K562 (cell line): ENCODE data around the gene RNF113B. TPM values are rescaled to one million over a fixed set of nuclear protein-coding genes. Genes with fewer than 3 reads are reported as not detected.

Source experiments
- ATAC-seq: fragments of 200-7000 bp; cut with Tn5 transposase; 3 replicates; pipeline ENCODE4 v1.9.1; 2020; ENCODE audit warnings: moderate library complexity
- BruUV-seq: library from RNA; stranded (reverse); fragments of 400-500 nt; replicated peaks from 2 replicates; lab custom pipeline; 2021; lab: Mats Ljungman, UMichigan
- CTCF ChIA-PET: fragments of 300-600 bp; formaldehyde crosslinking; extraction: SDS; loops from one replicate; lab custom pipeline; 2021; ENCODE audit warnings: low intra/inter-chr PET ratio; lab: Yijun Ruan, JAX
- POLR2A ChIA-PET: fragments of 300-600, 350-650 bp; sonication (Branson Sonifier 250); formaldehyde crosslinking; extraction: SDS; loops from one replicate; lab custom pipeline; 2021; ENCODE audit warnings: antibody characterized with exemption, inconsistent platforms; lab: Yijun Ruan, JAX
- DNase-seq, 4 experiments: peaks; one replicate each; pipeline versions ENCODE4 v3.0.0 to v3.0.0-alpha.2; 2011 to 2018; ENCODE audit warnings: low spot score in 3 of 4, mixed read lengths in 3 of 4; ENCODE audit errors: extremely low read depth in 1 of 4
- FAIRE-seq: peaks from 2 replicates; lab custom pipeline; 2011; peaks lifted over from hg19 to GRCh38; lab: Jason Lieb, UNC
- H2AFZ ChIP-seq: 2 replicates; pipeline ENCODE4 v1.6.0; 2011; ENCODE audit warnings: low read depth, low read length, control low read depth, inconsistent platforms
- H3K27ac ChIP-seq: fragments of 200-600 bp; 3 replicates; pipeline ENCODE4 v1.8.0; 2011; ENCODE audit warnings: low read depth, mild to moderate bottlenecking, control low read depth, inconsistent platforms, low read length, moderate library complexity, mixed read lengths; ENCODE audit errors: extremely low read depth
- H3K27me3 ChIP-seq, 2 experiments: fragments of 300-600 bp in 1 of 2; 2 replicates in 1 of 2; 3 replicates in 1 of 2; pipeline versions ENCODE4 v1.6.0 to v1.8.0; 2011; ENCODE audit warnings: inconsistent platforms in 2 of 2, low read length in 2 of 2, mild to moderate bottlenecking in 1 of 2, mixed read lengths in 1 of 2, moderate library complexity in 1 of 2; ENCODE audit not compliant: control insufficient read depth in 2 of 2, insufficient read depth in 2 of 2
- H3K36me3 ChIP-seq: fragments of 300-600 bp; 3 replicates; pipeline ENCODE4 v1.8.0; 2011; ENCODE audit warnings: mild to moderate bottlenecking, low read length, inconsistent platforms; ENCODE audit not compliant: control insufficient read depth, insufficient read depth
- H3K4me1 ChIP-seq, 2 experiments: fragments of 200-600 bp in 1 of 2; replicated peaks in 1 of 2; 2 replicates in 1 of 2; 3 replicates in 1 of 2; pipeline versions ENCODE4 v1.5.1 to v1.8.0; 2011; ENCODE audit warnings: inconsistent platforms in 2 of 2, low read length in 2 of 2, mild to moderate bottlenecking in 1 of 2, mixed read lengths in 1 of 2, moderate library complexity in 1 of 2; ENCODE audit not compliant: control insufficient read depth in 2 of 2, insufficient read depth in 2 of 2
- H3K4me2 ChIP-seq: 2 replicates; pipeline ENCODE4 v1.6.1; 2011; ENCODE audit warnings: low read length, control low read depth, inconsistent platforms, mixed read lengths; ENCODE audit not compliant: insufficient read depth
- H3K4me3 ChIP-seq: fragments of 200-600 bp; sonication (generic), shearing (Covaris generic); 2 replicates; pipeline ENCODE4 v1.5.1; 2016; ENCODE audit warnings: control low read depth, inconsistent platforms
- H3K79me2 ChIP-seq: fragments of 200-600 bp; 3 replicates; pipeline ENCODE4 v1.8.0; 2011; ENCODE audit warnings: low read length, inconsistent platforms; ENCODE audit not compliant: control insufficient read depth, insufficient read depth
- H3K9ac ChIP-seq, 2 experiments: 2 replicates each; pipeline versions ENCODE4 v1.6.0 to v1.6.1; 2011; ENCODE audit warnings: low read depth in 2 of 2, low read length in 2 of 2, control low read depth in 1 of 2, inconsistent platforms in 1 of 2, mild to moderate bottlenecking in 1 of 2, mixed read lengths in 1 of 2; ENCODE audit not compliant: insufficient read depth in 1 of 2
- H3K9me1 ChIP-seq: one replicate; pipeline ENCODE4 v1.6.0; 2011; ENCODE audit warnings: inconsistent platforms, mild to moderate bottlenecking, low read length, moderate library complexity; ENCODE audit not compliant: control insufficient read depth, insufficient read depth
- H3K9me3 ChIP-seq: replicated peaks from 2 replicates; pipeline ENCODE4 v1.5.1; 2011; ENCODE audit warnings: low read depth, low read length, inconsistent platforms; ENCODE audit not compliant: control insufficient read depth, insufficient read depth
- H4K20me1 ChIP-seq: replicated peaks from 2 replicates; pipeline ENCODE4 v1.6.1; 2011; ENCODE audit warnings: low read length, inconsistent platforms, mixed read lengths; ENCODE audit not compliant: control insufficient read depth, insufficient read depth
- CREB1 ChIP-seq, 2 experiments: sonication (generic) in 1 of 2; formaldehyde crosslinking in 1 of 2; IDR thresholded peaks; 2 replicates each; pipeline versions ENCODE4 v1.6.1 to v1.8.0; 2012 to 2022; ENCODE audit warnings: inconsistent platforms in 1 of 2, mild to moderate bottlenecking in 1 of 2, missing genetic modification reagents in 1 of 2, moderate library complexity in 1 of 2
- ELF2 ChIP-seq: fragments of 250-450 bp; sonication (Bioruptor Pico); IDR thresholded peaks from 2 replicates; pipeline ENCODE4 v1.5.0; 2021; ENCODE audit warnings: mild to moderate bottlenecking
- GABPB1 ChIP-seq: sonication (generic); formaldehyde crosslinking; IDR thresholded peaks from 2 replicates; pipeline ENCODE4 v1.8.0; 2022; ENCODE audit warnings: mild to moderate bottlenecking, missing genetic modification reagents
- KDM4B ChIP-seq, 2 experiments: fragments of 450-650 bp in 1 of 2; sonication (generic) in 1 of 2; IDR thresholded peaks; 2 replicates each; pipeline ENCODE4 v1.6.1; 2016 to 2017; ENCODE audit warnings: borderline replicate concordance in 2 of 2, antibody characterized with exemption in 1 of 2, low read depth in 1 of 2, mild to moderate bottlenecking in 1 of 2
- OTX1 ChIP-seq: fragments of 450-650 bp; formaldehyde crosslinking; IDR thresholded peaks from 2 replicates; pipeline ENCODE4 v1.4.0; 2022; ENCODE audit warnings: mild to moderate bottlenecking
- STAG1 ChIP-seq: sonication (generic); formaldehyde crosslinking; IDR thresholded peaks from 2 replicates; pipeline ENCODE4 v1.5.0; 2020; ENCODE audit warnings: missing genetic modification reagents, borderline replicate concordance
- U2AF2 ChIP-seq: fragments of 200-400 bp; formaldehyde crosslinking; optimal IDR thresholded peaks from 2 replicates; pipeline ENCODE3; 2017; ENCODE audit warnings: low read depth, mild to moderate bottlenecking, low read length
- ZNF445 ChIP-seq: fragments of 250-450 bp; sonication (Bioruptor Pico); IDR thresholded peaks from 2 replicates; pipeline ENCODE4 v1.4.0; 2020; ENCODE audit warnings: low read depth, mild to moderate bottlenecking, moderate library complexity
- ZNF589 ChIP-seq: fragments of 200-800 bp; sonication (Bioruptor generic); IDR thresholded peaks from 2 replicates; pipeline ENCODE4 v1.6.1; 2016; ENCODE audit warnings: low read depth, missing genetic modification characterization, missing compliant biosample characterization
- WGBS: fragments of 100-300 bp; shearing (Covaris generic); methylation state at CpG from one replicate; pipeline ENCODE4 v1.1.6; 2016; ENCODE audit warnings: low coverage, mixed read lengths; ENCODE audit not compliant: insufficient coverage; ENCODE audit errors: missing lambda C conversion rate; 5-methylcytosine and 5-hydroxymethylcytosine counted together
- in situ Hi-C: fragments of 300-500 bp; cut with MboI; formaldehyde crosslinking; loops from 4 replicates; pipeline ENCODE4 v1.15.0; 2018; ENCODE audit warnings: inconsistent platforms, mixed read lengths
- intact Hi-C: fragments of 100-400 bp; cut with micrococcal nuclease; formaldehyde crosslinking; loops from 2 replicates; pipeline ENCODE4 v1.14.2; 2022
- polyA plus RNA-seq, 8 experiments: library from polyadenylated mRNA; depleted of rRNA in 4 of 8; stranded (reverse) in 5 of 8; unstranded in 3 of 8; fragments of >200 nt; fragmentation: Nextera tagmentation in 2 of 8; fragmentation: Illumina TruSeq in 1 of 8; extraction: Ambion mirVana in 2 of 8; extraction: Trizol in 1 of 8; gene quantifications; 2 replicates each; pipeline versions ENCODE4 v1.2.1 to v1.2.3, GENCODE V29; 2011 to 2014; ENCODE audit warnings: inconsistent platforms in 1 of 8, missing spikeins in 1 of 8
- total RNA-seq, 7 experiments: library from RNA; depleted of rRNA in 6 of 7; stranded (reverse); fragments of >200 nt in 6 of 7; fragmentation: Illumina TruSeq in 2 of 7; extraction: Trizol in 2 of 7; gene quantifications; 2 replicates each; pipeline versions ENCODE4 v1.2.1 to v1.2.3, GENCODE V29; 2011 to 2021; ENCODE audit warnings: low replicate concordance in 1 of 7
- TF ChIP-seq, protein P1 (sequence below): fragments of 450-650 bp; IDR thresholded peaks from 2 replicates; pipeline ENCODE4 v1.6.1; 2016; ENCODE audit warnings: antibody characterized with exemption
- TF ChIP-seq, protein P2 (sequence below): sonication (generic); IDR thresholded peaks from 2 replicates; pipeline ENCODE4 v1.6.1; 2016
- TF ChIP-seq, protein P3 (sequence below): fragments of 250-450 bp; sonication (Bioruptor Pico); IDR thresholded peaks from 2 replicates; pipeline ENCODE4 v1.8.0; 2021; ENCODE audit warnings: borderline replicate concordance, mild to moderate bottlenecking, moderate library complexity; ENCODE audit not compliant: poor library complexity, severe bottlenecking
- TF ChIP-seq, protein P4 (sequence below): fragments of 450-650 bp; IDR thresholded peaks from 2 replicates; pipeline ENCODE4 v1.6.1; 2016; ENCODE audit warnings: low read depth, mild to moderate bottlenecking, moderate library complexity

Gene RNF113B
- total and polyA plus RNA-seq, 9 of the 15 experiments (the other 6 are each of a cell fraction or from before 2014, with no cell fraction given): 0.09 TPM; not detected in 8

DNA sequence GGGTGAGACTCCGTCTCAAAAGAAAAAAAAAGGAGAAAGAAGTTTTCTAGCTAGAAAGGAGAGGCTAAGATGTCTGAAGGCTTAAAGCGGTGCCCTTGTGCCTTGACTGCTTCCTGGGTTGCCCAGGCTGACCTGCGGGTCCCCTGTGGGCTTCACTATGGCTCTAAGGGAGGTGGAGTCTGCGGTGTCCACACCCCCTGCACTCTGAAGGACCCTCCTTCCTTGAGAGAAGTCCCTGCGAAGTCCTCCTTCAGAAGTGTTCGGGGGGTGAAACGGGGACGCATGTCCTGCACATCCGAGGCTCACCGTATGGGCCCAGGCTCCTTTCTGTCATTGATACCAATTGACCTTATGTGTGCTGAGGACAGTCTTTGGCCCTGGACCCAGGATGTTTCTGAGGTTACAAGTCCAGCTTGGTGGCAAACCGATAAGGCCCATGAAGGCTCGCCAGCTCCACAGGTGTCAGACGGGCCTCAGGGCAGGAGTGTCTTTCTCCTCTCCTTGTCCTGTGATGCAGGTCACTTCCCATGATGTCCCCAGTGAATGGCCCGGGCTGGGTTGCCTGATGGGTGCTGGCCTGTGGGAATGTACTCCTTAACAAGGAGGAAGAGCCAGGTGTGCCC is 11.6 kb upstream of the RNF113B start (continued):
- TF ChIP-seq, protein P1, sequence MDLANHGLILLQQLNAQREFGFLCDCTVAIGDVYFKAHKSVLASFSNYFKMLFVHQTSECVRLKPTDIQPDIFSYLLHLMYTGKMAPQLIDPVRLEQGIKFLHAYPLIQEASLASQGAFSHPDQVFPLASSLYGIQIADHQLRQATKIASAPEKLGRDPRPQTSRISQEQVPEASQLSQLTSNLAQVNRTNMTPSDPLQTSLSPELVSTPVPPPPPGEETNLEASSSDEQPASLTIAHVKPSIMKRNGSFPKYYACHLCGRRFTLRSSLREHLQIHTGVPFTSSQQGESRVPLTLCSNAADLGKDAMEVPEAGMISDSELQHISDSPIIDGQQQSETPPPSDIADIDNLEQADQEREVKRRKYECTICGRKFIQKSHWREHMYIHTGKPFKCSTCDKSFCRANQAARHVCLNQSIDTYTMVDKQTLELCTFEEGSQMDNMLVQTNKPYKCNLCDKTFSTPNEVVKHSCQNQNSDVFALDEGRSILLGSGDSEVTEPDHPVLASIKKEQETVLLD: no peak
- TF ChIP-seq, protein P2, sequence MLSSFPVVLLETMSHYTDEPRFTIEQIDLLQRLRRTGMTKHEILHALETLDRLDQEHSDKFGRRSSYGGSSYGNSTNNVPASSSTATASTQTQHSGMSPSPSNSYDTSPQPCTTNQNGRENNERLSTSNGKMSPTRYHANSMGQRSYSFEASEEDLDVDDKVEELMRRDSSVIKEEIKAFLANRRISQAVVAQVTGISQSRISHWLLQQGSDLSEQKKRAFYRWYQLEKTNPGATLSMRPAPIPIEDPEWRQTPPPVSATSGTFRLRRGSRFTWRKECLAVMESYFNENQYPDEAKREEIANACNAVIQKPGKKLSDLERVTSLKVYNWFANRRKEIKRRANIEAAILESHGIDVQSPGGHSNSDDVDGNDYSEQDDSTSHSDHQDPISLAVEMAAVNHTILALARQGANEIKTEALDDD: no peak
- TF ChIP-seq, protein P3, sequence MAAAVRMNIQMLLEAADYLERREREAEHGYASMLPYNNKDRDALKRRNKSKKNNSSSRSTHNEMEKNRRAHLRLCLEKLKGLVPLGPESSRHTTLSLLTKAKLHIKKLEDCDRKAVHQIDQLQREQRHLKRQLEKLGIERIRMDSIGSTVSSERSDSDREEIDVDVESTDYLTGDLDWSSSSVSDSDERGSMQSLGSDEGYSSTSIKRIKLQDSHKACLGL (CRISPR knock-in tag): no peak
- TF ChIP-seq ZNF445 (CRISPR knock-in tag): no peak
- no peak for TF ChIP-seq ELF2 (CRISPR knock-in tag)
- TF ChIP-seq GABPB1: no peak

DNA sequence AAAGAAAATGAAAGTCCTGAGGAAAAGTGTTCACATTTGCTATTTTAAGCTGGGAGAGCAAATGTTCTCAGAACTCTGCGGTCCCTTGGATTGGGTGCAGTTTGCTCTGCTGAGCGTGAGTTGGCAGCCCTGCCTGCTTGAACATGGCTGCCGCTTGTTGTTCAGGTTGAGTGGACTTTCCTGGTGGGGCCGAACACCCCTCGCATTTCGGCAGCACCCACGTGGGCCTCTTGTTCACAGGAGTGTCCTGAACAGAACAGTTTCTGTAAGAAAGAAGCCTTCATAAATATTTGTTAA is 10.8 kb upstream of the RNF113B start:
- H3K9me1 ChIP-seq: no peaks in the 10 kb centered on the region
- no peak overlapping the region for H3K9ac ChIP-seq
- H3K27me3 ChIP-seq: peaks cover 0 to 10% of the 10 kb centered on the region in 2 experiments; a peak in 4 of 5 replicates
- no peak overlapping the region for H2AFZ ChIP-seq
- intact Hi-C loops (no loop called here), in situ Hi-C loops (no loop called here)
- H3K4me3 ChIP-seq: no peak overlapping the region
- H3K4me1 ChIP-seq: no peaks in the 10 kb centered on the region
- H3K4me2 ChIP-seq: no peak overlapping the region
- BruUV-seq: no TSS peak
- TF ChIP-seq KDM4B (IDR thresholded peaks at IDR 0.05; ENCODE audit: borderline replicate concordance in 2 of 2, low read depth in 1 of 2) (no peak), OTX1 (CRISPR knock-in tag) (no peak), ZNF589 (no peak), STAG1 (CRISPR knock-in tag) (no peak), U2AF2 (no peak), CREB1 (IDR thresholded peaks at IDR 0.05) (no peak), CREB1 (CRISPR knock-in tag; IDR thresholded peaks at IDR 0.05) (no peak)
- TF ChIP-seq, protein P3 (CRISPR knock-in tag): no peak
- TF ChIP-seq, protein P4, sequence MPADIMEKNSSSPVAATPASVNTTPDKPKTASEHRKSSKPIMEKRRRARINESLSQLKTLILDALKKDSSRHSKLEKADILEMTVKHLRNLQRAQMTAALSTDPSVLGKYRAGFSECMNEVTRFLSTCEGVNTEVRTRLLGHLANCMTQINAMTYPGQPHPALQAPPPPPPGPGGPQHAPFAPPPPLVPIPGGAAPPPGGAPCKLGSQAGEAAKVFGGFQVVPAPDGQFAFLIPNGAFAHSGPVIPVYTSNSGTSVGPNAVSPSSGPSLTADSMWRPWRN: no peak
- FAIRE-seq (no peak), ATAC-seq (no peak), DNase-seq (no peak)
- WGBS: 0% methylated on average over 6 of the region's 7 CpGs
- ChIA-PET CTCF (interaction anchor here (0.6 kb wide), 1 partner anchor 623 kb away, joined by 3 read pairs; no protein-coding TSS in a partner anchor), POLR2A (no interaction called here)
- no peaks in the 10 kb centered on the region for H3K79me2 ChIP-seq
- no peaks in the 10 kb centered on the region for H4K20me1 ChIP-seq
- no peak overlapping the region for H3K27ac ChIP-seq
- H3K36me3 ChIP-seq: no peaks in the 10 kb centered on the region
- no peaks in the 10 kb centered on the region for H3K9me3 ChIP-seq
